CD4-positive, alpha-beta T cell treated with Interleukin-1 beta for 1 hour (primary cell): Measurements from ENCODE around the gene NAA40.

Source experiments
- DNase-seq, 2 donors: peaks; one replicate each; pipeline ENCODE4 v3.0.0-alpha.2; 2020 to 2022

Gene NAA40

GRCh38 chr11:63913866-63914830, 24.7 kb upstream of the NAA40 start:
- DNase-seq: no peak

DNA sequence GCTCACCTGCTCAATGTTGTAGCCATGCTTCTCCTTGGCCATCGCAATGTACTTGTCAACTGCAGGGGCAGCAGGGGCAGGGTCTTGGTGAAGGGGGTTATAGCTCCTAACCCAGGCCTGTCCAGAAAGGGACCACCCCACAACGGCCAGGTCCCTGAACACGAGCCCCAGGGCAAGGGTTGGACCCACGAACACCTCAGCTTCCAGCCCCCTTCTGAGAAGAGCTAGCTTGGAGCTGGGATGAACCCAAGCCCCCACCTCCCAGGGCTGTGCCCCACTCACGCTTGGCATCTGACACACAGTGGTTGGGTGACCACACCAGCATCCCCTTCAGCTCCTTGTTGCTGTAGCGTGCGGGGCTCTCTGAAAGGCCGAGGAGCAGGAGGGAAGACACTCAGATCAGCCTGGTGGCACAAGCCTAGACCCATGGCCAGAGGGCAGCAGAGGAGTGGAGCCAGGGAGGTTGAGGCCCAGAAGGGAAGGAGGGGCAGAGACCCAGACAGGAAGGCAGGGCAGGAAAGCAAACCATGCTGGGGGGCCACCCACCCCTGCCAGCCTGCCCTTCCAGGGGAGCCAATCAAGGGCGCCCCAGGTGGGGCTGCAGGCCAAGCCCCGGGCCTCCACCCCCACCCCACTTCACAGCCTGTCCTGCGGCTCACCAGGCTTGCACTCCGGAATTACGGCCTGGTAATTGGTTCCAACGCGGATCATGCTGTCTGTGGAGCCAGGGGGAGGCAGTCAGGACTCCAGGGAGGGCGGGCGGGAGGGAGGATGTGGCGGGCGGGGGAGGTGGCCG, 23.7 kb upstream of the NAA40 start:
- DNase-seq: no peak

DNA sequence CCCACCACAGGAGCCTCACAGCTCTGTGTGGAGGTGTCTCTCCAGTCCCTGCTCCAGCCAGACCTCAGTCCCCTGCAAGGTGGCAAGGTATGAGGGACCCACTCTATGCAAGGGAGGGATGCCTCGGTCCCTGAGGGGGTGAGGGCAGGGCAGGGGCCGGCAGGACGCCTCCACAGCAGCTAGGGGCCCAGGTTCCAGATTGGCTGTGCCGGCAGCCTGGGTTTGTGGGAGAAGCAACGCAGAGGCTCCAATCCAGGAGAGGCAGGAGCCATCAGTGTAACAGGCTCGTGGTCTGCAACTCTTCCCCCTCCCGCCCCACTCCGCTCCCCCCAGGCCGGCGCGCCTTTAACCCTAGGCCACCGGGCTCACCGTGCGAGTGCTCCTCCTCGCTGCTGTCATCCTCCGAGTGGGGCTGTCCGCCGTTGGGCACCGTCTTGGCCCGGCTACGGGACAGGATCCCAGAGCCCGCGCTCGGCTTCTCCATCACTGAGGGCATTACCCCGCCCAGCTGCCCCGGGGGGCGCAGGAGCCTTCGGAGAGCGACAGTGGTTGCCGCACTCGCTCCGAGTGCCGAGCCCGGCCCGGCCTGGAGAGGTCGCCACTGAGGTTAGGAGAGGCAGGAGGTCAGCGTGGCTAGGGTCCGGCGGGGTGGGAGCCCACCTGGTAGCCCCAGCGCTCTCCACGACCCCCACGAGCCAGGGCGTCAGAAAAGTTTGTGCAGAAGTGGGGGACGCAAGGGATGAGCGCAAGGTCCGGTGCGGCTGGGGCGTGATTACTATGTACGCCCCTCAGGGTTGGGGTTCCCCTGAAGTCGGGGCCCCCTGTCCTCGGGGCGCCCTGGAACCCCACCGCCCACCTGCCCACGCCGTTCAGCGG, 22.6 kb upstream of the NAA40 start:
- peak in 1 of 2 donors; percentile 30 for DNase-seq

GRCh38 chr11:63916837-63917691, 21.7 kb upstream of the NAA40 start, which contains the start of gene RCOR2:
Gene RCOR2, minus strand, starts transcription at chr11:63917164. Its CDS starts 708 bp downstream, at chr11:63916456.
- DNase-seq: peak; percentile 68 to 72

DNA sequence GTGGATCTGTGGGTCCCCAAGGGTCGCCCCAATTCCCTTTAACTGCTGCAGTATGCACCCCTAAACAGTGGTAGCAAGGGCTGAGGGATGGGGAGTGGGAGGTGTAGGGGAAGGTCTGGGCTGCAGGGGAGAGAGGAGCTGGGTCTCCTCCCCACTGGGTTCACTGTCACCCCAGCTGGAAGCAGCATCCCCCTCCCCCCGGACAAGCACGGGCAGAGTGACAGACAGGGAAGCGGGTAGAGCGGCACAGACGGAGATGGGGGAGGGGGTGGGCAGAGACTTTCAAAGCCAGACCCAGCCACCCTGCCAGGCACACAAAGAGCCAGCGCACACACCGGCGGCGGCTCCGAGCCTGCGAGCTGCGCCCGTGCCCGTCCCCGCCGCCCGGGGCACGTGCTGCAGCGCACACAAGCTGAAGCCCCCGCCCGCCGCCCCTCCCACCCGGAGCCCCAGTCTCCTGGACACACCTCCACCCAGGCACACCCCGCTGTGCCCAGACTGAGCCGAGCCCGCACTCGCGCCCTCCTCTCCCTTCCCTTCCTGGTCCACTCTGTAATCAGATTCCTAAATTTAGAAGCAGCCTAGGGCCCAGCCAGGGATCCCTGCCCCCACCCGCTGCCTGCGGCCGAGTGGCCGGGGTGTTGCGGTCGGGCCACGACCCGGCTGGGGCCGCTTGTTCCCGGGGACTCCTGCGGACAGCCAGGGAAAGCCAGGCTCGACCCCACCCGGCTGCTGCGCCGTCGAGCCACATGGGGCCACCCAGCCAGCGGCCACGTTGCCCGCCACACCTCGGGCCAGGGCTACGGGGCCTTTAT, 20.9 kb upstream of the NAA40 start:
- DNase-seq: peak; percentile 34 to 40

DNA sequence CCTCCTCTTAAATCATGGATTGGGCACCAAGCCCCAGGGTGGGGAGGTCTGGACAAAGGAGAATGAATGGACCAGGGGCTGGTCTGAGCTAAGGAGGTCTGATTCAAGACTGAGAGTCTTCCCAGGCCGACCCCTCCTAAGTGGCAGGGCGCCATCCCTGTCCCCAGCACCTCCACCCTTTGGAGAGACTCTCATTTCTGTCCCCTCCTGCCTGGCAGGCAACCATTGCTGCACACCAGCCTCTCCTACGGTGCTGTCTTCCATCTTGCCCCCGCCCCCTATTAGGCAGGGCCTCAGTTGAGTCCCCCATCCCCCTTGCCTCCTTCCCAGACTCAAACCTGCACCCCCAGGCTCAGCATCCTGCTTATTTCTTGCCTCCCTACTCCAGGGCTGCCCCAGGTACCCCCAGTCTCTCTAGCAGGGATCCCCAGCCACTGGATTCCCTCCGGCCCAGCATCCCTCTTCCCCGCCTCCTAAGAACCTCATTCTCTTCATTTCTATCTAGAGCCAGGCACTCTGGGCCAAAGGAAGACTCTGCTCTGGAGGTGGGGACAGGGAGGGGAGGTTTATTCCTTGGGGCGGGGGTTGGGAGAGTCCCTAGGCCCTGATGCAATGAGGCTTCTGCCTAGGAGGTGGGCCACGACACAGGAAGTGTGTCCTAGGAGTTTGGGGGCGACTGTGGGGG, 20.2 kb upstream of the NAA40 start:
- no peak for DNase-seq

- DNase-seq: no peak
Measured at GRCh38 chr11:63919267-63920125, 19.3 kb upstream of the NAA40 start.

- no peak for DNase-seq
Measured at GRCh38 chr11:63920126-63920938, 18.5 kb upstream of the NAA40 start.

- DNase-seq: peak in 1 of 2 donors; percentile 28
Measured at GRCh38 chr11:63920939-63921417, 17.8 kb upstream of the NAA40 start.

DNA sequence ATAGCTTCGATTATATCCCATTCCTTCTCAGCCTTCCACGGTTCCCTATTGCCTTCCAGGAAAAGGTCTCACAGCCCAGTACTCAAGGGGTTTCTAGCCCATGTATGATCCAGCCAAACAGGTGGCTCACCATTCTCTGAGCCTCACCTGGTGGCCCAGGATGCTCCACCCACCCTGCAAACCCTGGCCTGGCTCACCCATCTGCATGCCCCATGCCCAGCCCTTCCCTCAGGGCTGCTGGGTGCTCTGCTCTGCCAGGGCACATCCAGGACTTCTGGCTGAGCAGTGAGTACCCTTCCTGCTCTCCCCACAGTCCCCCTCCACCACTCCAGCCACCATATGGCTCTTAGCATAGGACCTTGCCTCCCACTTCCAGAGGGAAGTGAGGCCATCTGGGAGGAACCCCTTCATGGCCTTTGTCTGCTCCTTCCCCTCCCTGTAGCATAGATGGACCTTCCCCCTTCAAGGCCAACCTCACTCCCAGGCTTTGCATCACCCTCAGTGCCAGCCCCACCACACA, 16.1 kb upstream of the NAA40 start:
- DNase-seq: no peak

DNA sequence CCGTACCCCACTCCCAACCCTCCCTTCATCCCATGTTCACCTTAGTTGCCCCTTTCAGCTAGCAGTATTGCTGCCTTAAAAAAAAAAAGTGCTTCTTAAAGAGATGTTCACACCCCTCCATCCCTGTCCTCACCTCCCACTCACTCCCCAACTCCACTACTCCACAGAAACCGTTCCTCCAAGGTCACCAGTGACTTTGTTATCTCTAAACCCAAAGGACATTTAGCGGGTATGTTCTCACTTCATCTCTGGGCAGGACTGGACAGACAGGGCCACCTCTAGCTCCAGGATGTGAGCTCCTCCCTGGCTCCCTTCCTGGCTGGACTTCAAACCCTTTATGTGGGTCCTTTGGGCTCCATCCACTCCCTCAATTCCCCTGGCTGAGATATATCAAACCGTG, 15.5 kb upstream of the NAA40 start:
- no peak for DNase-seq

GRCh38 chr11:63929616-63930015, 9.2 kb upstream of the NAA40 start:
- no peak for DNase-seq

GRCh38 chr11:63931045-63931444, 7.8 kb upstream of the NAA40 start:
- DNase-seq: no peak

GRCh38 chr11:63931876-63932275, 6.9 kb upstream of the NAA40 start:
- no peak for DNase-seq

GRCh38 chr11:63933459-63933858, 5.3 kb upstream of the NAA40 start:
- no peak for DNase-seq

- DNase-seq: peak in 1 of 2 donors; percentile 21
Measured at GRCh38 chr11:63937713-63938478, 906 bp upstream of the NAA40 start.

DNA sequence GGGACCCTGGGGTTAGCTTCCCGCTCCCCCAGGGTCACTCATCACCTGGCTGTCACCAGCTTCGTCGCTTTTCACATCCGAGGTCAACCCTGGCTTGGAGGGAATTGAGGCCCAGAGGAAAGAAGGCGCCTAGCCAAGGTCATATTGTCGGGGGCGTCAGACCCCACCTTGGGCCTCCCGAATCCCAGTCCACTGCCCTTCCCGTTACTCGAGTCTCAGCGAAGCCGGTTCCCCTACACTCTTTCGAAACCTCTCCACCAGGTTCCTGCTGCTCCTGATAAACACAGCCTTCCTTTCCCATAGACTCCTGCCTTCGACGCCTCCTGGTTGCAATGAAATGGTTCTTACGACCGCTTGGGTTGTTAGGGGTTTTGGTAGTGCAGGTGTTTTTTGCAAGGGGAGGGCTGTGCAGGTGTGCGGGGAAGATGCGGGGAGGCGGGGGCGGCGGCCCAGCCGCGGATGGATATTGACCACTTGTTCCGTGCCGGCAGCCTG, 642 bp downstream of the NAA40 start:
- no peak for DNase-seq
